IMR-90 (cell line): Measurements from ENCODE around the gene RNU6-7. TPM values are rescaled to one million over a fixed set of nuclear protein-coding genes. Genes with fewer than 3 reads are reported as not detected.

ENCODE experiments used
- ATAC-seq: fragments of 200-7000 bp; cut with Tn5 transposase; 2 replicates; pipeline ENCODE4 v1.9.1; 2020; ENCODE audit warnings: low read depth, mild to moderate bottlenecking, moderate library complexity
- BruUV-seq: library from RNA; stranded (reverse); fragments of 400-500 nt; replicated peaks from 2 replicates; lab custom pipeline; 2021; lab: Mats Ljungman, UMichigan
- CTCF ChIA-PET: fragments of 300-600 bp; formaldehyde crosslinking; extraction: SDS; loops from one replicate; lab custom pipeline; 2021; ENCODE audit warnings: antibody characterized with exemption; lab: Yijun Ruan, JAX
- POLR2A ChIA-PET: fragments of 300-600 bp; sonication (Branson Sonifier 250); formaldehyde crosslinking; loops from one replicate; lab custom pipeline; 2022; ENCODE audit warnings: antibody characterized with exemption; ENCODE audit not compliant: unreplicated experiment; lab: Charles Lee
- DNase-seq: peaks from one replicate; pipeline ENCODE4 v3.0.0; 2013
- H2AFZ ChIP-seq: replicated peaks from 2 replicates; pipeline ENCODE3; 2013; ENCODE audit warnings: low read length, mild to moderate bottlenecking; ENCODE audit not compliant: poor library complexity
- H2AK5ac ChIP-seq: 2 replicates; pipeline ENCODE4 v1.6.1; 2013; ENCODE audit warnings: low read depth, low read length, inconsistent platforms
- H2AK9ac ChIP-seq: replicated peaks from 2 replicates; pipeline ENCODE3; 2013; ENCODE audit warnings: mild to moderate bottlenecking, low read depth, low read length, moderate library complexity; ENCODE audit not compliant: poor library complexity
- H2BK120ac ChIP-seq: 2 replicates; pipeline ENCODE4 v1.6.1; 2013; ENCODE audit warnings: low read depth, low read length, inconsistent platforms
- H2BK15ac ChIP-seq: 3 replicates; pipeline ENCODE4 v1.6.1; 2013; ENCODE audit warnings: low read depth, low read length, inconsistent platforms
- H2BK20ac ChIP-seq: 2 replicates; pipeline ENCODE4 v1.6.1; 2013; ENCODE audit warnings: low read depth, mild to moderate bottlenecking, inconsistent platforms, low read length, moderate library complexity
- H2BK5ac ChIP-seq: 2 replicates; pipeline ENCODE4 v1.6.1; 2013; ENCODE audit warnings: mild to moderate bottlenecking, low read depth, low read length, inconsistent platforms; ENCODE audit not compliant: poor library complexity, severe bottlenecking
- H3K14ac ChIP-seq: replicated peaks from 2 replicates; pipeline ENCODE4 v1.6.1; 2013; ENCODE audit warnings: low read depth, low read length, inconsistent platforms
- H3K18ac ChIP-seq: 2 replicates; pipeline ENCODE4 v1.6.1; 2013; ENCODE audit warnings: low read depth, low read length, control low read depth
- H3K23ac ChIP-seq: 2 replicates; pipeline ENCODE4 v1.6.1; 2013; ENCODE audit warnings: low read depth, low read length, inconsistent platforms
- H3K27ac ChIP-seq: 2 replicates; pipeline ENCODE4 v1.5.1; 2013; ENCODE audit warnings: mild to moderate bottlenecking, control low read depth, low read length; ENCODE audit not compliant: insufficient read depth
- H3K27me3 ChIP-seq: 2 replicates; pipeline ENCODE4 v1.6.1; 2013; ENCODE audit warnings: low read length; ENCODE audit not compliant: control insufficient read depth, insufficient read depth
- H3K36me3 ChIP-seq: 2 replicates; pipeline ENCODE4 v1.6.1; 2013; ENCODE audit warnings: low read length, mixed read lengths; ENCODE audit not compliant: control insufficient read depth, insufficient read depth
- H3K4ac ChIP-seq: 2 replicates; pipeline ENCODE4 v1.6.1; 2013; ENCODE audit warnings: low read depth, low read length, inconsistent platforms
- H3K4me1 ChIP-seq: 2 replicates; pipeline ENCODE4 v1.6.1; 2013; ENCODE audit warnings: low read length, mixed read lengths; ENCODE audit not compliant: control insufficient read depth, insufficient read depth
- H3K4me2 ChIP-seq: 2 replicates; pipeline ENCODE4 v1.6.1; 2013; ENCODE audit warnings: low read depth, mild to moderate bottlenecking, control low read depth, low read length, moderate library complexity
- H3K4me3 ChIP-seq: 2 replicates; pipeline ENCODE4 v1.5.1; 2013; ENCODE audit warnings: low read depth, mild to moderate bottlenecking, control low read depth, low read length, moderate library complexity; ENCODE audit not compliant: insufficient read depth
- H3K56ac ChIP-seq: 2 replicates; pipeline ENCODE4 v1.6.1; 2013; ENCODE audit warnings: low read length, inconsistent platforms; ENCODE audit not compliant: insufficient read depth; ENCODE audit errors: extremely low read depth
- H3K79me1 ChIP-seq, 2 experiments: 2 replicates each; pipeline ENCODE4 v1.6.1; 2013; ENCODE audit warnings: low read length in 2 of 2, inconsistent platforms in 1 of 2, low read depth in 1 of 2
- H3K9ac ChIP-seq: 2 replicates; pipeline ENCODE4 v1.6.1; 2013; ENCODE audit warnings: low read depth, low read length, control low read depth
- H3K9me1 ChIP-seq: 2 replicates; pipeline ENCODE4 v1.6.1; 2013; ENCODE audit warnings: low read length, inconsistent platforms; ENCODE audit not compliant: insufficient read depth
- H3K9me3 ChIP-seq: 2 replicates; pipeline ENCODE4 v1.6.1; 2013; ENCODE audit warnings: low read length; ENCODE audit not compliant: control insufficient read depth, insufficient read depth
- H4K20me1 ChIP-seq: 2 replicates; pipeline ENCODE4 v1.6.1; 2013; ENCODE audit warnings: low read length, inconsistent platforms; ENCODE audit not compliant: insufficient read depth
- H4K5ac ChIP-seq: 2 replicates; pipeline ENCODE4 v1.6.1; 2013; ENCODE audit warnings: mild to moderate bottlenecking, low read depth, low read length, control low read depth
- H4K8ac ChIP-seq, 2 experiments: 2 replicates each; pipeline ENCODE4 v1.6.1; 2013; ENCODE audit warnings: low read depth in 2 of 2, low read length in 2 of 2, control low read depth in 1 of 2, inconsistent platforms in 1 of 2
- H4K91ac ChIP-seq: 2 replicates; pipeline ENCODE4 v1.6.1; 2013; ENCODE audit warnings: low read depth, low read length, inconsistent platforms; ENCODE audit not compliant: insufficient read depth
- BHLHE40 ChIP-seq: fragments of 150-350 bp; IDR thresholded peaks from 2 replicates; pipeline ENCODE4 v1.6.1; 2016; ENCODE audit warnings: mild to moderate bottlenecking, low read depth, low read length
- CEBPB ChIP-seq: IDR thresholded peaks from 2 replicates; pipeline ENCODE4 v1.6.1; 2012; ENCODE audit warnings: low read depth, low read length, improper control_type of control experiment
- CHD1 ChIP-seq: IDR thresholded peaks from 2 replicates; pipeline ENCODE4 v1.6.1; 2012; ENCODE audit warnings: low read depth, low read length, improper control_type of control experiment
- FOS ChIP-seq: fragments of 150-350 bp; IDR thresholded peaks from 2 replicates; pipeline ENCODE4 v1.6.1; 2016; ENCODE audit warnings: low read depth, low read length
- MAFK ChIP-seq: IDR thresholded peaks from 2 replicates; pipeline ENCODE4 v1.6.1; 2012; ENCODE audit warnings: low read depth, low read length, improper control_type of control experiment
- MAZ ChIP-seq: IDR thresholded peaks from 2 replicates; pipeline ENCODE4 v1.6.1; 2012; ENCODE audit warnings: low read depth, mild to moderate bottlenecking, low read length, improper control_type of control experiment, moderate library complexity, borderline replicate concordance
- NFE2L2 ChIP-seq: fragments of 150-350 bp; IDR thresholded peaks from 2 replicates; pipeline ENCODE4 v1.6.1; 2016; ENCODE audit warnings: low read depth, mild to moderate bottlenecking, low read length
- POLR2A ChIP-seq: IDR thresholded peaks from 2 replicates; pipeline ENCODE4 v1.6.1; 2012; ENCODE audit warnings: mild to moderate bottlenecking, low read depth, low read length
- RAD21 ChIP-seq: IDR thresholded peaks from 2 replicates; pipeline ENCODE4 v1.6.1; 2012; ENCODE audit warnings: low read length, improper control_type of control experiment
- RCOR1 ChIP-seq: IDR thresholded peaks from 2 replicates; pipeline ENCODE4 v1.6.1; 2012; ENCODE audit warnings: mild to moderate bottlenecking, low read length, improper control_type of control experiment; ENCODE audit not compliant: insufficient replicate concordance
- RFX5 ChIP-seq: IDR thresholded peaks from 2 replicates; pipeline ENCODE4 v1.8.0; 2012; ENCODE audit warnings: low read depth, mild to moderate bottlenecking, low read length, moderate library complexity
- SMC3 ChIP-seq: fragments of 150-350 bp; IDR thresholded peaks from 2 replicates; pipeline ENCODE4 v1.6.1; 2016; ENCODE audit warnings: low read depth, mild to moderate bottlenecking, antibody characterized with exemption, low read length, moderate library complexity
- WGBS, 2 experiments: methylation state at CpG; one replicate each; pipeline versions ENCODE4 v1.1.5 to v1.1.7; 2013; ENCODE audit warnings: missing lambda C conversion rate in 2 of 2; ENCODE audit not compliant: insufficient read length in 1 of 2; ENCODE audit errors: extremely low coverage in 2 of 2; 5-methylcytosine and 5-hydroxymethylcytosine counted together
- dilution Hi-C: fragments of 300-500 bp; cut with HindIII; formaldehyde crosslinking; loops from one replicate; pipeline ENCODE4 v1.14.3; 2018; ENCODE audit warnings: low sequenced_read_pairs; ENCODE audit not compliant: unreplicated experiment
- in situ Hi-C: fragments of 300-500 bp; cut with MboI; formaldehyde crosslinking; loops from 3 replicates; pipeline ENCODE4 v1.14.3; 2019; ENCODE audit warnings: low sequenced_read_pairs, inconsistent platforms, mixed read lengths
- intact Hi-C: fragments of 100-400 bp; cut with micrococcal nuclease; formaldehyde crosslinking; loops from 2 replicates; pipeline ENCODE4 v1.10.0; 2022
- polyA plus RNA-seq, 3 experiments: library from polyadenylated mRNA; depleted of rRNA; stranded (reverse); fragments of >200 nt; gene quantifications; 2 replicates each; pipeline ENCODE4 v1.2.3, GENCODE V29; 2012; ENCODE audit warnings: low replicate concordance in 1 of 3
- total RNA-seq: library from RNA; depleted of rRNA; stranded (reverse); fragments of >200 nt; gene quantifications from 2 replicates; pipeline ENCODE4 v1.2.3, GENCODE V29; 2012
- TF ChIP-seq, protein P1 (sequence below): fragments of 150-350 bp; IDR thresholded peaks from 2 replicates; pipeline ENCODE4 v1.6.1; 2017; ENCODE audit warnings: mild to moderate bottlenecking, antibody characterized with exemption, low read length, low read depth
- TF ChIP-seq, protein P2 (sequence below): fragments of 150-350 bp; IDR thresholded peaks from 2 replicates; pipeline ENCODE4 v1.6.1; 2016; ENCODE audit warnings: low read depth, mild to moderate bottlenecking, low read length, moderate library complexity, borderline replicate concordance

Gene RNU6-7
- total and polyA plus RNA-seq, 2 of the 4 experiments (the other 2 are of a cell fraction), result not detected

GRCh38 chr14:32166924-32167323 lies 34.9 kb upstream of the RNU6-7 start:
- no peak overlapping the region for H2AK9ac ChIP-seq
- ChIA-PET CTCF (interaction anchor here (0.6 kb wide), 1 partner anchor 1824 kb away, joined by 3 read pairs; no protein-coding TSS in a partner anchor), POLR2A (no interaction called here)
- no peak overlapping the region for H4K8ac ChIP-seq
- H3K36me3 ChIP-seq, result no peaks in the 10 kb centered on the region
- no peak overlapping the region for H2BK15ac ChIP-seq
- no peak overlapping the region for H3K14ac ChIP-seq
- H4K20me1 ChIP-seq, result no peaks in the 10 kb centered on the region
- no peak overlapping the region for H3K18ac ChIP-seq
- no CpG with 5 or more reads among the region's 1 CpG for WGBS, 2 experiments
- no peaks in the 10 kb centered on the region for H3K9me3 ChIP-seq
- H2AK5ac ChIP-seq, result no peak overlapping the region
- no peak overlapping the region for H3K4ac ChIP-seq
- BruUV-seq, result no TSS peak
- no peaks in the 10 kb centered on the region for H3K9me1 ChIP-seq
- no peaks in the 10 kb centered on the region for H3K27me3 ChIP-seq
- intact Hi-C loops (no loop called here), dilution Hi-C loops (no loop called here), in situ Hi-C loops (no loop called here)
- H3K27ac ChIP-seq, result no peak overlapping the region
- no peaks in the 10 kb centered on the region for H3K4me1 ChIP-seq
- TF ChIP-seq BHLHE40 (no peak), MAZ (no peak), CHD1 (no peak), SMC3 (no peak), POLR2A (no peak), RFX5 (no peak), RAD21 (no peak), FOS (no peak), NFE2L2 (no peak), CEBPB (no peak), RCOR1 (no peak), MAFK (no peak)
- TF ChIP-seq, protein P1, sequence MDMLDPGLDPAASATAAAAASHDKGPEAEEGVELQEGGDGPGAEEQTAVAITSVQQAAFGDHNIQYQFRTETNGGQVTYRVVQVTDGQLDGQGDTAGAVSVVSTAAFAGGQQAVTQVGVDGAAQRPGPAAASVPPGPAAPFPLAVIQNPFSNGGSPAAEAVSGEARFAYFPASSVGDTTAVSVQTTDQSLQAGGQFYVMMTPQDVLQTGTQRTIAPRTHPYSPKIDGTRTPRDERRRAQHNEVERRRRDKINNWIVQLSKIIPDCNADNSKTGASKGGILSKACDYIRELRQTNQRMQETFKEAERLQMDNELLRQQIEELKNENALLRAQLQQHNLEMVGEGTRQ, result no peak
- TF ChIP-seq, protein P2, sequence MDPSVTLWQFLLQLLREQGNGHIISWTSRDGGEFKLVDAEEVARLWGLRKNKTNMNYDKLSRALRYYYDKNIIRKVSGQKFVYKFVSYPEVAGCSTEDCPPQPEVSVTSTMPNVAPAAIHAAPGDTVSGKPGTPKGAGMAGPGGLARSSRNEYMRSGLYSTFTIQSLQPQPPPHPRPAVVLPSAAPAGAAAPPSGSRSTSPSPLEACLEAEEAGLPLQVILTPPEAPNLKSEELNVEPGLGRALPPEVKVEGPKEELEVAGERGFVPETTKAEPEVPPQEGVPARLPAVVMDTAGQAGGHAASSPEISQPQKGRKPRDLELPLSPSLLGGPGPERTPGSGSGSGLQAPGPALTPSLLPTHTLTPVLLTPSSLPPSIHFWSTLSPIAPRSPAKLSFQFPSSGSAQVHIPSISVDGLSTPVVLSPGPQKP, result no peak
- no peak overlapping the region for H3K4me2 ChIP-seq
- DNase-seq (no peak), ATAC-seq (no peak)
- H2AFZ ChIP-seq, result no peak overlapping the region
- no peak overlapping the region for H3K9ac ChIP-seq
- no peak overlapping the region for H3K56ac ChIP-seq
- no peak overlapping the region for H3K4me3 ChIP-seq
- no peak overlapping the region for H3K23ac ChIP-seq
- H2BK20ac ChIP-seq, result no peak overlapping the region
- H4K5ac ChIP-seq, result no peak overlapping the region
- no peaks in the 10 kb centered on the region for H3K79me1 ChIP-seq
- no peak overlapping the region for H2BK5ac ChIP-seq
- H2BK120ac ChIP-seq, result no peak overlapping the region
- H4K91ac ChIP-seq, result no peak overlapping the region
